ENCODE measurements around the gene ANKS1A.

DNA sequence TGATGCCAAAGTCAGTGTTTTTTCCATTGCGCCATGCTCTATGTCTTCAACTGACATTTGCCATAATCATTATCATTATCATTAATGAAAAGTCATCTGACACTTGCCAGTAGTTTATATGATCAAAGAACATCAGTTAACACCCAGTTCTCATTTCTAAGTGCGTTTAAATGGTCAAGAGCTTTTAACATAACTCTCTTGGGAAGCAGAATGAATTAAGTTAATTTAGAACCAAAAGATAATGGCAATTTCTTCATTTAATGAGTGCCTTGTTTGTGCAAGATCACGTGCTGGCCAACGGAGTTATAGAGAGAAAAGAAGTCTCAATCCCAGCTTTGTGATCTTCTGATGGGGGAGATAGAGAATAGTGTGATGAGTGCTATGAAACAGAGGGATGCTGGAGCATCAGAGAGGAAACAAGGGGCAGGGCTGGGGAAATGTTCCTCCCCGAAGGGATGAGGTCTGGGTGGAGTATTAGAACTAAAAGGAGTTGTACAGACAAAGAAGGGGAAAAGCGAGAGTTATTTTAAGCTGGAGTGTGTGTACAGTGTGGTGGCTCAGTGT lies 20.3 kb downstream of the ANKS1A start:
- TF ChIP-seq EZH2 (IDR thresholded peaks at IDR 0.05; ENCODE audit: insufficient read depth, poor library complexity, severe bottlenecking) (no peak), EZH2phosphoT487 (IDR thresholded peaks at IDR 0.05; ENCODE audit: insufficient read depth, low read depth) (no peak)
